NCI-H1092 treated with DMSO at 0.1 percent for 48 hours (cell line): ENCODE results near the gene HDLBP.
A peak's percentile ranks its signal among the peaks of the same experiment; 100 is the strongest.

Experiments used
- DNase-seq: peaks from one replicate; lab custom pipeline; 2025; lab: John Stamatoyannopoulos, UW

Gene HDLBP, protein sequence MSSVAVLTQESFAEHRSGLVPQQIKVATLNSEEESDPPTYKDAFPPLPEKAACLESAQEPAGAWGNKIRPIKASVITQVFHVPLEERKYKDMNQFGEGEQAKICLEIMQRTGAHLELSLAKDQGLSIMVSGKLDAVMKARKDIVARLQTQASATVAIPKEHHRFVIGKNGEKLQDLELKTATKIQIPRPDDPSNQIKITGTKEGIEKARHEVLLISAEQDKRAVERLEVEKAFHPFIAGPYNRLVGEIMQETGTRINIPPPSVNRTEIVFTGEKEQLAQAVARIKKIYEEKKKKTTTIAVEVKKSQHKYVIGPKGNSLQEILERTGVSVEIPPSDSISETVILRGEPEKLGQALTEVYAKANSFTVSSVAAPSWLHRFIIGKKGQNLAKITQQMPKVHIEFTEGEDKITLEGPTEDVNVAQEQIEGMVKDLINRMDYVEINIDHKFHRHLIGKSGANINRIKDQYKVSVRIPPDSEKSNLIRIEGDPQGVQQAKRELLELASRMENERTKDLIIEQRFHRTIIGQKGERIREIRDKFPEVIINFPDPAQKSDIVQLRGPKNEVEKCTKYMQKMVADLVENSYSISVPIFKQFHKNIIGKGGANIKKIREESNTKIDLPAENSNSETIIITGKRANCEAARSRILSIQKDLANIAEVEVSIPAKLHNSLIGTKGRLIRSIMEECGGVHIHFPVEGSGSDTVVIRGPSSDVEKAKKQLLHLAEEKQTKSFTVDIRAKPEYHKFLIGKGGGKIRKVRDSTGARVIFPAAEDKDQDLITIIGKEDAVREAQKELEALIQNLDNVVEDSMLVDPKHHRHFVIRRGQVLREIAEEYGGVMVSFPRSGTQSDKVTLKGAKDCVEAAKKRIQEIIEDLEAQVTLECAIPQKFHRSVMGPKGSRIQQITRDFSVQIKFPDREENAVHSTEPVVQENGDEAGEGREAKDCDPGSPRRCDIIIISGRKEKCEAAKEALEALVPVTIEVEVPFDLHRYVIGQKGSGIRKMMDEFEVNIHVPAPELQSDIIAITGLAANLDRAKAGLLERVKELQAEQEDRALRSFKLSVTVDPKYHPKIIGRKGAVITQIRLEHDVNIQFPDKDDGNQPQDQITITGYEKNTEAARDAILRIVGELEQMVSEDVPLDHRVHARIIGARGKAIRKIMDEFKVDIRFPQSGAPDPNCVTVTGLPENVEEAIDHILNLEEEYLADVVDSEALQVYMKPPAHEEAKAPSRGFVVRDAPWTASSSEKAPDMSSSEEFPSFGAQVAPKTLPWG (N-terminal part only)

GRCh38 chr2:241315093-241315878 lies at the start of gene HDLBP:
Gene HDLBP, minus strand, starts transcription at chr2:241315672. Its CDS starts 48,803 bp downstream, at chr2:241266869.
- peak; percentile 95 for DNase-seq

GRCh38 chr2:241364781-241365180 lies 49.3 kb upstream of the HDLBP start:
- no peak for DNase-seq

GRCh38 chr2:241363426-241363825 lies 48.0 kb upstream of the HDLBP start:
- DNase-seq = no peak

DNA sequence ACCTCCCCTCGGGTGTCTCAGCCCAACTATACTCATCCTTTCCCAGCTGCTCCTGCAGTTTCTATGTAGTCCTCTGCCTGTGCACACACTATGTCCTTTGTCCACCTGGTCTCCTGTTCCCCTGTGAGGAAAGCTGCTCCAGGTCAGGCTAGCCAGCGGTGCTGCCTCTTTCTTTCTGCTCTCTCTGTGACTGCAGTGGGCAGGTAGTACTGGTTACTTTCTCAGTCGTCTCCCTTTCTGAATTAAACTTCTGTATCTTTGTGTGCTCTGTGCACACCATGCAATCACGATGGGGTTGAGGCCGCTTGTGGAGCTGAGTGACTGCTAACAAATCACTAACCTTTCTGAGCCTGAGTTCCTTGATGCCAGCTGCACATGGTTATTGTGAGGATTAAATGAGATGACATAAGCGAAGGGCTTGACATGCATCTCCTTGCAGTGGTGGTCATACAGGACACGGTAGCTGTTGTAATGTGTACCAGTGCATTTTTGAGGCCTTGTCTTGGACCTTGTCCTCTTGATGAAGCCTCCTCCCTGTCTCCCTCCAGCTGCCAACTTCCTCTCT lies 44.1 kb upstream of the HDLBP start:
- no peak for DNase-seq

GRCh38 chr2:241358470-241358869 lies 43.0 kb upstream of the HDLBP start:
- no peak for DNase-seq

DNA sequence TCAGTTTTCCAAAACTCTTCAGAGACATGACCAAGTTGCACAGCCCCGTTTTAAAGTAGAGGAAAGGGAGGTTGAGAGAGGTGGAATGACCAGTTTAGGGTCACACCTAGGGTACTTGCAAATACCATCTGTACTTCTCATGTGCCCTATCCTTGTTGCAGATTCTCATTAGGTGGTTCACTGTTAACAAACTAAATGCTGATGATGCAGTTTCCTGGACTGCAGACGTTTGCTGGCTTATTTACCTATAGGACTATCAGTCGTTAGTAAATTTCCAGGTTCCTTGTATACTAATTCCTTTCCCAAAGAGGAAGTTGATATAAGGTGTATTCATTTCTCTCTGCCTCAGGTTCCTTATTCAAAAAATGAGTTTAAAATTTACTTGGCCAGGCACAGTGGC lies 42.1 kb upstream of the HDLBP start:
- no peak for DNase-seq

GRCh38 chr2:241356871-241357260 lies 41.4 kb upstream of the HDLBP start:
- DNase-seq = no peak

DNA sequence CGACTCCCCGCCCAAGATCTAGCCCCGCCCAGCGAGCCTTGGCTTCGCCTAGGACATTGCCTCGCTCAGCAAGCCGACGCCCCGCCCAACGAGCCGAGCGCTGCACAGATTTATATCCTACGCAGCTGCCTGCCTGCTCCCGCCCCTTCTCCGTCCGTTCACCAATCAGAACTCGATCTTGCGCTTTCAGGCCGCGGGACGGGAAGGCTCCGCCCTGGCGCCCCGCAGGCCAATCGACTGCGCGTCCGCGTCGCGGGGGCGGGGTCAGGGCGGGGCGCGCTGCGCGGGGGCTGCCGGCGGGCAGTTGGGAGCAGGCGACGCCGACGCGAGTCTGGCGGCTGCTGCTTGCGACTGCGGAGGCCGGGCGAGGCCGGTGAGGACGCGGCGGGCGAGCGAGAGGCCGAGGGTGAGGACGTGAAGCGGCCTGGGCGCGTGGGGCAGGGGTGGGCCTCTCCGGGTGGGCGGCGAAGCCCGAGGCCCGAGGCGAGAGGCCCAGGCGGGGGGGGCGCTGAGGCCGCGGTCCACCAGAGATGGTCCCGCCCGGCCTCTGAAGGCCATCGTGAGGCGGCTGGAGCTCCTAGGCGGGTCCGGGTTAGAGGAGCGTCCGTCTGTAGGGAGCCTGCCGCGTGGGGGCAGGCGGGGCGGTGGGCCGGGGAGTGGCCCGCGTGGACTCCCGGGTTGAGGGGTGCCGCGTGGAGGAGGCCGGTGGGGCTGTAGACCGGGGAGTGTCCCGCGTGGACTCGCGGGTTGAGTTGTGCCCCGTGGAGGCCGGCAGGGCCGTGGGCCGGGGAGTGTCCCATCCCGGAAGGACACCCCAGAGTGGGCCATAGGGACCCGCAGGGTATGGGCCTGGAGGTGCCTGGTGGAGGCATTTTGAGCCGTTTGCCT lies 40.8 kb upstream of the HDLBP start, which contains the start of gene FARP2:
Gene FARP2 (plus strand): TSS at position 303 of the 888 bp plus-strand sequence. CDS start 16,823 bp downstream, outside the sequence.
- DNase-seq = peak; percentile 95

DNA sequence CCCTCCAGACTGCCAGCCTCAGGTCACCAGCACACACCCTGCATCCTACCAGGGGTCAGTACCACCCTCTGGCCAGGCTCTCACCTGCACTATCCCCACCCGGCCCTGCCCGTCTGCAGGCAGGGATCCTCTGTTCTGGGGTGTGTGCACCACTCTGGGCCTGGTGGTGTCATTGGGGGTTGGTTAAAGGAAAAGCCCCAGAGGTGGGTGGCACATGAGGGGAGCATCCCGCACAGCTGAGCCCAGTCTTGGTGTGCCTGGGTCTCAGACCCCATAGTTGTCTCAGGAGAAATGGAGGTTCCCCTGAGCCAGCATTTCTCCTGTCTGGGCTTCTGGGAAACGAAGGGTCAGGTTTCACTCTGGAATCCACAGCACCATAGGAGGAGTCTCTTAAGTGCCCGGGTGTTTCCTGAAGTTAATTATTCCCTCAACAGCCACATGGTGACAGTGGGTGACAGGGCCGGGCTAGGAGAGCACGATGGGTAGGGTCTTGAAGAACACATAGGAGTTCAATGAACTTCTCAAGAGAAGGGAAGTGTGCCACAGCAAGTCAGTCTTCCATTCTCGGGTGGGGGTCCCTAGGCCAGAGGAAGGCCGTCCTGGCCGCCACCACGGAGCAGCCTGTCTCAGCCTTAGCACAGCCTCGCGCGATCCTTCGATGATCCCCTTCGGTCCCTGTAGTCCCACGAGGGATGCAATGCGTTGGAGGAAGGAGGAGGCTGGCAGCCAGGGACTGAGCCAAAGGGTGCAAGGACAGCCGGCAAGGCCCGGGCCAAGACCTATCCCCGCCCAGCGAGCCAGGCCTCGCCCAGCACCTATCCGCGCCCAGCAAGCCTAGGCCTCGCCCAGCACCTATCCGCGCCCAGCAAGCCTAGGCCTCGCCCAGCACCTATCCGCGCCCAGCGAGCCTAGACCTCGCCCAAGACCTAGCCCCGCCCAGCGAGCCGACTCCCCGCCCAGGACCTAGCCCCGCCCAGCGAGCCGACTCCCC lies 39.5 kb upstream of the HDLBP start:
- no peak for DNase-seq

DNA sequence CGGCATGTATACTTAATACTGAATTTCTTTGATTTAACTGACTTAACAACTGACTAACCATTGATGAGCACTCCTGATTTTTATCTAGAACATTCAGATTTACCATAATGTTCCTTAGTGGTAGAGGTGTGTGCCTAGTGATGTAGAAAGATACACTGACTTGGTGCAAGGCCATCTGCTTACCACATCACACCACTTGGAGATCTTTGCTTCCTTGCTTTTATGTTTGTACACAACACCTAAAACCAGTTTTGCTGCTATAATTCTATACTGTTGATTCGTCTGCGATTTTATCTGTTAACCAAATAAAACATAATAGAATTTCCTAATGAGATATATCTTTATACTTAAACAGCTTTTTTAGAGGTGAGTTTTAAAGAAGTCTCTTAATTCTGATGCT lies 36.8 kb upstream of the HDLBP start:
- DNase-seq = no peak

DNA sequence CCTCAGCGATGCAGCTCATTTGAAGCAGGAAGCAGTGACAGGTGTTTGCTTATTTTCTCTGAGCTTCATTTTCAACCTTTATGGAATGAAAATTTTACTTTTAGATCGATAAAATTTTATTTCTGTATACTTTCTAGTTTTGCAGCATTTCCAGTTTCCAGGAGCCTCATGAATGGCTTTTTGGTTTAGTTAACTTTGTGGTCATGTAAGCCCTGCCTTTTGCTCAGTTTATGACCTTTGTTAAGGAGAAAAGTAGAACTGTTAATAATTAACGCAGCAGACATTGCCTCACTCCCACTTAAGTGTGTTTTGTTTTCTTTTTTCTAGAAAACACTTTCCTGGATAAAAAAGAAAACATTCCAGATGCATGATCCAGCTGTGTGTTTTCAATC lies 36.2 kb upstream of the HDLBP start:
- no peak for DNase-seq

DNA sequence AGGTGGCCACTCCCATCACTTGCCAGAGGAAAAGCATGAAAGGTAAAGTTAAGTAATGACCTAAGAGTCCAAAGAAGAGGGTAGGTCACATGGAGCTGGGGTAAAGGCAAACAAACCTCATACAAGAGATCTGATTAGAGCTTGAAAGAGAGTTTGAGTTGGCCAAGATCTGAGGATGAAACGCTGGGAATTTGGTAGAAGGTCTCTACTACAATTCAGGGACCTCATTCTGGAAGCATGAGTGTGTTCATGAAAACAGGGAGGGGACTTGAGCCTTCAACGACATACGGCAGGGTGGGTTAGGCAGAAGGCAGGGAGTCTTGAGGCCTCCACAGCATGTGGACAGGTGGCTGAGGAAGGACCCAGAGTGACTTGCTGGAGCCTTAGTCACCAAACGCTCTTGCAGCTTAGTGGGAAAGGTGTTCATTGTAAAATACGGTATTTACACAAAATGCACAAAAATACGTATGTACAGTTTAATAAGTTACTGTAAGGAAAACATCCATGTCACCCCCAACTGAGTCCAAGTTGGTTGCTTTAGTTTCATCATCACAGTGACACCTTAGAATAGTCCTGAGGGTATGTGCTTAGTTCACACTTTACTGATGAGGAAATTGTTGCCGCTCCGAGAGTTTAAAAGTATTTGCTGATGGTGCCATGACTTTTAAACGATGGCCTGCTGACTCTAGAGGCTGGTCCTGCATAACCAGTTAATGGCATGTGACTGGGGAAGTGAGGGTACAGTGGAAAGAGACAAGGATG lies 35.6 kb upstream of the HDLBP start:
- no peak for DNase-seq

- no peak for DNase-seq
Observed at GRCh38 chr2:241350530-241350877, 35.0 kb upstream of the HDLBP start.

- DNase-seq = no peak
Observed at GRCh38 chr2:241349941-241350340, 34.5 kb upstream of the HDLBP start.

- DNase-seq = no peak
Observed at GRCh38 chr2:241344925-241345651, 29.6 kb upstream of the HDLBP start.

DNA sequence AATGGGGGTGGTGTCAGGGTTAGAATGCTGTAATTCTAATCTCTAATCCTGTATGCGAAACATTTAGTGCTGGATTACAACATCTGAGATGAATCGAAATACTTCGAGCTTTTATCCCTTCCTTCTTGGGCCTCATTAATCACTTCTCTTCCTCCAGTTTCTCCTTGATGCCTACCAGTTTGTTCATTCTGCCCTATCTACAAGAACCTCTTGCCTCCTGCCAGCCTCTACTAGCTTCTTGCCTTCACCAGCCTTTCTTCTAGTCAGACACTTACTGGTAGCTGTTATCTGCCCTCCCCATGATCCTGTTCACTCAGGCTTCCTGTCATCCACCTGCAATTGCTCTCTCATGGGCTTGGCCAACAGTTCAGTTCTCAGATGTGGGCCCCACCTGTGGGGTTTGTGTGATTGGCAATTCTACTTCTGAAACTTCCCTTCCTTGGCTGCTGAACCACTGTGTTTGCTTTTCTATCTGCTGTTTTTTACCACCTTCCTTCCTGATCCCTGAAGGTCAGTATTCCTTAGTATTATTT lies 25.2 kb upstream of the HDLBP start:
- DNase-seq = no peak
